NCI-H748 (cell line): ENCODE results near the gene CCDC191.

Source experiments
- DNase-seq: peaks from one replicate; lab custom pipeline; 2025; ENCODE audit not compliant: unreplicated experiment; lab: John Stamatoyannopoulos, UW

The CCDC191 gene

DNA sequence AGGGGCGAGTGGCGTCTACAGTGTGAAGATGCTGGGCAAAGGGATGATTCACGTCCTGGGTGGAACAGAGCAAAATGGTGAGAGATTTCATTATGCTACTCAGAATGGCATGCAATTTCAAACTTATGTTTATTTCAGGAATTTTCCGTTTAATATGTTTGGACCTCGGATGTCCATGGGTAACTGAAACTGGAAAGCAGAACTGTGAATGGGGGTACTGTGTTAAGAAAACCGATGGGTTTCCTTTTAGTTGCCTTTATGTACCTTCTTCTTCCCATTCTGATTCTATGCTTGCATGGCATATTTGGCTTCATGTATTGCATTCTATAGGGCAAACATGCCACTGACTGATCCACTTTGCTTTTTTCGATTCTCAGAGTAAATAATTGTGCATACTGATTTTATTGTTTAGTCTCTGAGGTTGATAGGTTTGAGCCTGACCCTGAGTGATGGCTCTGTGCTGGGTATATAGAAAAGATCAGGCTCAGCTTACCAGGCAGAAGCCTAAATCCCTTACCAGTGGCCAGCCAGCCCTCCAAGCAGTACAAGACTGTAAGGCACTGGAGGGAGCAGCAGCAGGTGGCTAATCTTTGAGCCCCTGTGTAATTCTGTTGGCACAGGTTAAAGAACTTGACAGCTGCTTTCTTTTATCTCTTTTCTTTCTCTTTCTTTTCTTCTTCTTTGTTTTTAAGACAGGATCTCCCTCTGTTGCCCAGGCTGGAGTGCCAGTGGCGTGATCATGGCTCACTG is 4.8 kb upstream of the CCDC191 start:
- DNase-seq: no peak

DNA sequence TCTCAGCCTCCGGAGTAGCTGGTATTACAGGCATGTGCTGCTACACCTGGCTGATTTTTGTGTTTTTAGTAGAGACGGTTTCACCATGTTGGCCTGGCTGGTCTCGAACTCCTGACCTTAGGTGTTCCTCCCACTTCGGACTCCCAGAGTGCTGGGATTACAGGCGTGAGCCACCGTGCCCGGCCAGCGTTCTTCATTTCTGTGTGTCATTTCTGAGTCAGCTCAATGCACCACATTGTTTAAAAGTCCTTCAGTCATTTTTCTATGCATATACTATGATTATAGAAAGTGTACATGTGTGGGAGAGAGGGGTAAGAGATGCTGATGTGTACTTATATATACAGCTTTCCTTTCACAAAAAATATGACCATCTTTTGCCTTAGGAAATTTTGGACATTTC is 2.3 kb upstream of the CCDC191 start:
- no peak for DNase-seq

DNA sequence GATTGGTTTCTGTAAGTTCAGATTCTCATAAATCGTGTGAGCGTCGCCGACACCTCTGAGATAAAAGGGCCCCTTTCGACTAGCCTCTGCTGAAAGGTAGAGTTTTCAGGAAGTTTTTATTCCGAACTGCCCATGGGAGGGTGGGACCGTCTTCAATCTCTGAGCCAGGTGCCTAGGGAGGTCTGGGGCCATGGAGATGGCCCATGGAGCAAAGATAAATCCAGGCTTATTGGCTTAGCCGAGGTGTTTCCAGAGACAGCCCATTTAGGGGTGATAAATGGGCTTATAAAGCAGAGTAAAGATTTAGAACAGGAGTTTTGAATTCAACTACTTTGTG is 653 bp upstream of the CCDC191 start:
- no peak for DNase-seq

- no peak for DNase-seq
These were observed 4.1 kb downstream of the CCDC191 start for GRCh38 chr3:114052216-114052615.

DNA sequence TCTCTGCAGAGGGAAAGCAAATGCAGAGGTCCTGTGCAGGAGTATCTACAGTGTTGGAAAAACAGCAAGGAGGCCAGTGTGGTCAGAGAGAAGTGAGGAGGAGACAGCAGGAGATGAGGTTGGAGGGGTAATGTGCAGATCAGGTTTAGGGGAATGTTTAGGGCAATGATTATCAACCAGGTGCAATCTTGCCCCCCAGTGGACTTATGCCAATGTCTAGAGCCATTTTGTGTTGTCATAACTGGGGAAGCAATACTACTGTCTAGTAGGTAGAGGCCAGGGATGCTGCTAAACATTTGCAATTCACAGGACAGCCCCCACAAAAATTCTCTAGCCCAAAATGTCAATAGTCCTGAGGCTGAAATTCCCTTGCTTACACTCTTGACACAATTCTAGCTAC is 13.1 kb downstream of the CCDC191 start:
- DNase-seq: no peak

DNA sequence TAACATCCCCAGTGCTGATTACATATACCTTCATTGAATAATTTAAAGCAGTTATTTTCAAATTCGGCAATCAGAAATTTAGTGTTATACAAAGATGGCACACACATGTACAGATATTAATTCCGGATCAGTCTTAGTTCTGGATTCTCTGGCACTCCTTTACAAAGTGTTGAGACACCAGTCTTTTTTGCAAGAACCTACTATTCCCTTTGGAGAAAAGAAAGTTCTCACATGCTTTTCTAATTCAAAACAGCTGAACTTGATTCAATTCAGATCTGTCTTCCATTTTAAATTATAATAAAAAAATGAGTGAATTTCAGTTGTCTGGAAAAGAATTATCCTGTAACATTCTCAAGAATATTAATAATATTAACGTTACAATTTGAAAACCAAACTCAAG is 20.4 kb downstream of the CCDC191 start:
- DNase-seq: no peak

DNA sequence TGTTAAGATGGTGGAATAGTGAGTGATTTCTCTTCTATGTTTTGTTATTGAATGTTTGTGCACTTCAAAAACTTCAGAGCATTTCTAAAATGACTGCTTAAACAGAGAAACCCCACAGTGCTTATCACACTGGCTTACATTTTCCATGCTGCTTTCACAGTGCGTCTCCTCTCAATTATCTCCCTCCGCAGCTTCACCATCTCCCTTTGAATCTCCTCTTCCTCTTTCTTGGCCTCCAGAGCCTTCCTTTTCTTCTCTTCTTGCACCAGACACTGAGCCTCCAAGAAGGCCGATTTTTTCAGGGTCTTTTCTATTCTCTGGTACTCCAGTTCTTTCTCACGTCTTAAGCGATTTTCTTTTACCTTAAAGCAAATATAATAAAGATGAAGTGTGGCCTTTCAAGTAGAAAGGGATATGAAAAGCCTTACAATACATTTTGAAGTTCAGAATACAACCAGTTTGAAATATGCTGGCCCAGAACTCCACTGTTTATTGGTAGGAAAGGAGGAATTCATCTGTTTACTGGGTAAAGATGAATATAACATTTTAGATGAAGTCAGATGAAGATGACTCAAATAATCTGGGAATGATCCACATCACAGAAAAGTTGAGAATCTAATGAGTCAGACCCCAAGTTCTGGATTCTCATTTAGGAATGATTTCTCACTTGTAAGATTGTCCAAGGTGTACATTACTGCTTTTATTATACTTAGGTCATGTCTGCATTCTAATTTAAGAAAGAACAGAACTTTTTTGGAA is 21.4 kb downstream of the CCDC191 start:
- DNase-seq: no peak

DNA sequence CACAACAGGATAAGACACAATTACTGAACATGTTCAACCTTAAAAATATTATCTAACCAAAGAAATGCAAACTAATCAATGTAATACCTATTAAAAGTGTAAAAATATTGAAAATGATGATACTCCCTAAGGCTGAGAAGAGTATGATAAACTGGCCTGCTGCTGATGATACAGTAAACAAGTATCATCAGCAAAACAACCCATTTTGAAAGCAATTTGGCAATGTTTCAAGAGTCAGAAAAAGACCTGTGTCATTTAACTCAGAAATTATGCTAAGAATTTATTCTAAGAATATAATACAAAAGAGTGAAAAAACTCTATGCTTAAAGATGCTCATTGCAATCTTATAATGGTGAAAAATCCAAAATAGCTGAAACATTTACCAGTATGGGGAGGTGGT is 22.1 kb downstream of the CCDC191 start:
- DNase-seq: no peak

- DNase-seq: no peak
These were observed 22.6 kb downstream of the CCDC191 start for GRCh38 chr3:114033721-114034120.

DNA sequence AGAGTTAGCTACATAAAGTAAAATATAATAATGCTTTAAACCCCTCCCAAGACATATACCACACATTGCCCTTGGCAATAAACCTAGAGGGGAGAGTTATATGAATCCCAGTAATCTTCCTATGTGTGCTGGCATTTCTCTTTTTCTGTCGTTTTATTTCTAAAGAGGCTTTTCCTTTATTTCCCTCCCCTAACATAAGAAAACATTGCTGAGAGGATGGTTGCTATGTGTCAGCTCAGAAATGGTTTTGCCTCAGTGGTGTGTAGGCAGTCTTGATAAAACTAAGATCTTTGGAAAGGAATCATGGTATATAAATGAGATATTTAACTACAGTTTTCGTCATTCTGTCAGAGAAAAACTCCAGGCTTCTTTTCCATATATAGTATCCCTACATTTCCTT is 30.0 kb downstream of the CCDC191 start:
- no peak for DNase-seq

DNA sequence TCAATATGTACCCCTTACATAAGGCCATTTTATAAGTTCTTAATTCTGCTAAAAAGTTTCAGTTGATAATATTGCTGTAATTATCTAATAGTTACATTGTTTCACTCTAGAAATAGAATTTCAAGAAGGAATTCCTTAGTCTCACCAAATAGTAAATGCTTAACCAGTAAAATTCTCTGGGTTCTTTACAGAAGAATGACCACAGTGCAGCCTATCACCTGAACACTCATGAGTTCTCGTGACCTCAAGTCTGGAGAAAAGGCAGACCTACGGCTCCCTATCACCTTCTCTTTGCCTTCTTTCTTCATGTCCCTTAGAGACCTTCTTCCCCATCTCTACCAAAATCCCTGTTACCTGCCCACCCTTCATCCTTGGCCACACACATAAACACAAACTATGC is 30.9 kb downstream of the CCDC191 start:
- no peak for DNase-seq

GRCh38 chr3:114022145-114022802 is 34.1 kb downstream of the CCDC191 start:
- DNase-seq: no peak

GRCh38 chr3:114020907-114021306 is 35.4 kb downstream of the CCDC191 start:
- DNase-seq: no peak

GRCh38 chr3:114019486-114019885 is 36.8 kb downstream of the CCDC191 start:
- no peak for DNase-seq

DNA sequence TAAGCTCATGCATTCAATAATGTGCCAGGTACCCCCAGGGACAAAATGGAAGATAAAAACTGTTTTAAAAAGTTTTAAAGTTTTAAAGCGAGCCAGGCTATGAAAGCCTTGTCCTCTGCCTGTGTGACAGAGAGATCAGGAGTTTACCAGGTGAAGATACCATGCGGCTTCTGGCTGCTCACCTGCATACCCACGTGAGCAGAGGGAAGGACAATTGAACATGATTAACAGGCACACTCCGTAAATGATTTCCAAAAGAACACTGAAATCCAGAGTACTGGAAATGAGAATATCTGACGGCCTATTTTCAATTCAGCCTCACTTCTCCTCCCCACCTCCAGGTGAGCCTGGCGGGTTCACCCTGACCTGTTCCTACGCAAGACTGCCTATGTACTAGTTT is 42.1 kb downstream of the CCDC191 start:
- no peak for DNase-seq

GRCh38 chr3:114011059-114011797 is 45.1 kb downstream of the CCDC191 start:
- no peak for DNase-seq

GRCh38 chr3:114005481-114005880 is 50.8 kb downstream of the CCDC191 start:
- no peak for DNase-seq

DNA sequence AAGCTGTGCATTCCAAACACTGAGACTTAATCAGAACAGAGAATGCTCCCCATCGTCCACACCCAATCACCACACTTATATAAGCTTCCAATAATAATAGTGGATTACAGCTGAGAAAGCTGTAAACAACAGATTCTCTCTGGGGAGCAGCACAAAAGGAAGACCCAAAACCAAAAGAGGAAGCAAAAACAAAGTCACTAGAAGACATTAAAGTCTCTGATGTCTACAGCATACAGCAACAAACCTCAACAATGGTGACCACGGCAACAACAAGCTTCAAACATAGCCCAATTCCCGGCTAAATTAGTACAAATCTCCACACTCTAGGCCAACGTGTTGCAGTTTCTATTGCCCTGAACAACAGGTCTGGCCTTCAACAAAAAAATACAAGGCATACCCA is 70.8 kb downstream of the CCDC191 start:
- no peak for DNase-seq

DNA sequence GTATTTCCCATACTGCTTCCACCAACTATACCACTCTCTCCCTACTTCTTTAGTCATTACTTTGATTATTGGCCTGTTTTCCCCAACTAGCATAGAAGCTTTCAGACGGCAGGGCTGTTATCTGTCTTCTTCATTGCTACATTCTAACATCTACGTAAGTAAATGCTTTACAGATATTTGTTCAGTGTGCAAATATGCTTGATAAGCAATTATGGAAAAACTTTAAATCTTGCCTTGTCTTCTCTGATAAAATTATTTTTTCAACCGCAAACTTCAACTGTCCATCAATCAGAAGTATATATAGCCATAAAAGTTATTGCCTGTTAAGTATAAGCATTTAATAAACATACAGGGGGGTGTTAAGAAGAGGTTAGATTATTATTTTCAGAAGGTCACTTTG is 72.8 kb downstream of the CCDC191 start:
- DNase-seq: no peak

DNA sequence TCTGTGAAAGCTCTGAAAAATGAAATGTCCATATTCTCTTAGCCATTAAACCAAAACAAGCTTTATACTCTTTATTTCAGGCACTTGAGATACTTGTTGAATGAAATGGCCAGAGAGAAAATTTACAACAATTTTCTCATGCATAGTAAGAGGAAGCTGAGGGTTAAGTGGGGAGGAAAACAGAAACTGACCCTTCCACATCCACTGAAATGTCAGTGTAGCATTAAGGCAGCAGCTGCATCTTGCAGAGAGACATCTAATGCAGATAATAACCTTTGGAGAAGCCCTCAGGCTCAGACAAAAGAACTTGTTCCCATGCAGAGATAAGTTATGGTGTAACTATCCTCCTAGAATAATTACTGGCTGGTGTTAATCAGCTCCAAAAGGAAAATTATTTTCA is 74.5 kb downstream of the CCDC191 start:
- no peak for DNase-seq

DNA sequence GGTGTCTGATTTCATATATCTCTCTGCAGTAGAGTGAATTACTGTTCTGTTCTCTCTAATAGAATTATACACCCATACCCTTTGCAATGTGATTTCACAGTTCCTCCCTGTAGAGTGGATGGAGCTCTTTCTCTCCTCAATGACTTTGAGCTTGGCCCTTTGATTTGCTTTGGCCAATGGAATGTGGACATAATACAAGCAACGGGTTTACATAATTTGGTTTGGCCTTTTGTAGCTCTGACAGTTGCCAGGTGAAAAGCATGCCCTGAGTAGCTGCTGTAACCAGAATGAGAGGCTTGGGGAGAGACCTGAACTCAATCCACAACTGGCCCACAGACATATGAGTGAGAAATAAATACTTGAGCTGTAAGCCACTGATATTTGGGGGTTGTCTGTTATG is 76.4 kb downstream of the CCDC191 start:
- no peak for DNase-seq

GRCh38 chr3:113977822-113978221 is 78.5 kb downstream of the CCDC191 start:
- DNase-seq: no peak
